HCT116 (cell line): ENCODE results near the gene CRHBP. TPM values are rescaled to one million over a fixed set of nuclear protein-coding genes. Genes with fewer than 3 reads are reported as not detected.

ENCODE experiments used
- ATAC-seq: fragments of 200-7000 bp; cut with Tn5 transposase; 2 replicates; pipeline ENCODE4 v1.9.1; 2020; ENCODE audit warnings: mild to moderate bottlenecking, moderate library complexity
- BruUV-seq: library from RNA; stranded (reverse); fragments of 400-500 nt; replicated peaks from 2 replicates; lab custom pipeline; 2021; lab: Mats Ljungman, UMichigan
- CTCF ChIA-PET: fragments of 300-600 bp; sonication (Branson Sonifier 250); formaldehyde crosslinking; loops from one replicate; lab custom pipeline; 2021; ENCODE audit warnings: antibody characterized with exemption; lab: Charles Lee
- POLR2A ChIA-PET: fragments of 300-600, 350-600 bp; sonication (Branson Sonifier 250); formaldehyde crosslinking; loops from one replicate; lab custom pipeline; 2021; ENCODE audit warnings: antibody characterized with exemption; lab: Charles Lee
- RAD21 ChIA-PET, 2 experiments: fragments of 300-600 bp; sonication (Branson Sonifier 250); formaldehyde crosslinking; loops; one replicate each; lab custom pipeline; 2023; ENCODE audit warnings: low total read pairs in 2 of 2; ENCODE audit not compliant: uncharacterized antibody in 2 of 2, unreplicated experiment in 2 of 2, low non-redundant PET in 1 of 2; lab: Charles Lee
- DNase-seq: peaks from one replicate; pipeline ENCODE4 v3.0.0-alpha.2; 2010; ENCODE audit warnings: low read depth, low spot score
- H2AFZ ChIP-seq: fragments of 200-600 bp; shearing (Covaris generic), sonication (generic); 2 replicates; pipeline ENCODE4 v1.6.1; 2017; ENCODE audit warnings: low read depth, mixed run types, mixed read lengths, antibody characterized with exemption, low read length; ENCODE audit not compliant: poor library complexity, severe bottlenecking
- H3K27ac ChIP-seq: 2 replicates; pipeline ENCODE4 v1.5.1; 2012; ENCODE audit warnings: low read depth, low read length
- H3K27me3 ChIP-seq: fragments of 200-600 bp; sonication (generic); 2 replicates; pipeline ENCODE4 v1.6.1; 2016; ENCODE audit warnings: mixed run types, low read length, mixed read lengths; ENCODE audit not compliant: insufficient read depth
- H3K36me3 ChIP-seq, 2 experiments: fragments of 200-500 bp in 1 of 2; fragments of 200-600 bp in 1 of 2; sonication (Bioruptor generic) in 1 of 2; sonication (generic) in 1 of 2; 2 replicates each; pipeline versions ENCODE4 v1.5.1 to v1.6.1; 2014 to 2016; ENCODE audit warnings: low read length in 2 of 2, inconsistent platforms in 1 of 2, mixed read lengths in 1 of 2, mixed run types in 1 of 2; ENCODE audit not compliant: insufficient read depth in 2 of 2, control insufficient read depth in 1 of 2
- H3K4me1 ChIP-seq, 2 experiments: fragments of 200-600 bp in 1 of 2; sonication (generic) in 1 of 2; 2 replicates each; pipeline versions ENCODE4 v1.5.1 to v1.6.1; 2012 to 2017; ENCODE audit warnings: low read length in 2 of 2, inconsistent platforms in 1 of 2, mild to moderate bottlenecking in 1 of 2, mixed read lengths in 1 of 2, mixed run types in 1 of 2, moderate library complexity in 1 of 2; ENCODE audit not compliant: insufficient read depth in 2 of 2, control insufficient read depth in 1 of 2
- H3K4me2 ChIP-seq: fragments of 200-600 bp; sonication (generic); 2 replicates; pipeline ENCODE4 v1.6.1; 2017; ENCODE audit warnings: mixed run types, low read length, mixed read lengths
- H3K4me3 ChIP-seq, 2 experiments: fragments of 200-600 bp in 1 of 2; sonication (generic) in 1 of 2; replicated peaks in 1 of 2; 2 replicates each; pipeline ENCODE4 v1.5.1; 2011 to 2016; ENCODE audit warnings: low read length in 2 of 2, control low read depth in 1 of 2, low read depth in 1 of 2, mild to moderate bottlenecking in 1 of 2, mixed read lengths in 1 of 2, mixed run types in 1 of 2
- H3K79me2 ChIP-seq: fragments of 200-600 bp; sonication (generic); 2 replicates; pipeline ENCODE4 v1.6.1; 2017; ENCODE audit warnings: mild to moderate bottlenecking, mixed run types, low read length, moderate library complexity, mixed read lengths; ENCODE audit not compliant: insufficient read depth
- H3K9ac ChIP-seq: fragments of 200-600 bp; sonication (generic); 2 replicates; pipeline ENCODE4 v1.6.1; 2016; ENCODE audit warnings: low read length, mixed read lengths
- H3K9me2 ChIP-seq: fragments of 200-600 bp; sonication (generic), shearing (Covaris generic); 2 replicates; pipeline ENCODE4 v1.6.1; 2017; ENCODE audit warnings: mixed run types, mild to moderate bottlenecking, moderate library complexity; ENCODE audit not compliant: insufficient read depth
- H3K9me3 ChIP-seq, 2 experiments: fragments of 200-500 bp in 1 of 2; fragments of 200-600 bp in 1 of 2; sonication (Bioruptor generic) in 1 of 2; sonication (generic) in 1 of 2; 2 replicates each; pipeline ENCODE4 v1.6.1; 2014 to 2017; ENCODE audit warnings: low read length in 2 of 2, mixed read lengths in 2 of 2, inconsistent platforms in 1 of 2, low read depth in 1 of 2, mild to moderate bottlenecking in 1 of 2, mixed run types in 1 of 2, moderate library complexity in 1 of 2; ENCODE audit not compliant: control insufficient read depth in 1 of 2, insufficient read depth in 1 of 2
- H4K20me1 ChIP-seq: fragments of 200-600 bp; sonication (generic), shearing (Covaris generic); 2 replicates; pipeline ENCODE4 v1.6.1; 2017; ENCODE audit warnings: mixed run types, mild to moderate bottlenecking, moderate library complexity; ENCODE audit not compliant: insufficient read depth
- CBX3 ChIP-seq: IDR thresholded peaks from 2 replicates; pipeline ENCODE4 v1.6.1; 2012; ENCODE audit warnings: low read depth
- EGR1 ChIP-seq: IDR thresholded peaks from 2 replicates; pipeline ENCODE4 v1.6.1; 2012; ENCODE audit warnings: low read depth
- ELF1 ChIP-seq: IDR thresholded peaks from 2 replicates; pipeline ENCODE4 v1.6.1; 2012; ENCODE audit warnings: low read depth, borderline replicate concordance
- EZH2 ChIP-seq: fragments of 200-600 bp; sonication (generic); IDR thresholded peaks from 2 replicates; pipeline ENCODE4 v1.6.1; 2017; ENCODE audit warnings: antibody characterized with exemption, mixed run types
- EZH2phosphoT487 ChIP-seq: fragments of 200-600 bp; IDR thresholded peaks from 2 replicates; pipeline ENCODE4 v1.6.1; 2018; ENCODE audit warnings: antibody characterized with exemption, borderline replicate concordance
- FOSL1 ChIP-seq: IDR thresholded peaks from 2 replicates; pipeline ENCODE4 v1.6.1; 2012; ENCODE audit warnings: low read depth
- JUND ChIP-seq: IDR thresholded peaks from 2 replicates; pipeline ENCODE4 v1.6.1; 2012
- POLR2A ChIP-seq: IDR thresholded peaks from 2 replicates; pipeline ENCODE4 v1.7.0; 2011; ENCODE audit warnings: borderline replicate concordance; ENCODE audit not compliant: insufficient read depth, insufficient read length; ENCODE audit errors: extremely low read depth
- POLR2AphosphoS5 ChIP-seq: IDR thresholded peaks from 2 replicates; pipeline ENCODE4 v1.6.1; 2011; ENCODE audit warnings: mild to moderate bottlenecking, low read depth, low read length, moderate library complexity
- RAD21 ChIP-seq: IDR thresholded peaks from 2 replicates; pipeline ENCODE4 v1.6.1; 2012; ENCODE audit warnings: low read depth, mild to moderate bottlenecking
- SP1 ChIP-seq: IDR thresholded peaks from 2 replicates; pipeline ENCODE4 v1.6.1; 2012; ENCODE audit warnings: low read depth
- SRF ChIP-seq: IDR thresholded peaks from 2 replicates; pipeline ENCODE4 v1.6.1; 2012; ENCODE audit warnings: low read depth
- TCF7L2 ChIP-seq: IDR thresholded peaks from 2 replicates; pipeline ENCODE4 v1.7.0; 2011; ENCODE audit warnings: borderline replicate concordance, inconsistent platforms; ENCODE audit not compliant: insufficient read depth, insufficient read length; ENCODE audit errors: extremely low read depth
- YY1 ChIP-seq: IDR thresholded peaks from 2 replicates; pipeline ENCODE4 v1.6.1; 2011; ENCODE audit warnings: low read length, low read depth, moderate library complexity, mild to moderate bottlenecking; ENCODE audit not compliant: insufficient replicate concordance; ENCODE audit errors: extremely low read depth
- ZFX ChIP-seq: fragments of 450-650 bp; IDR thresholded peaks from 2 replicates; pipeline ENCODE4 v1.6.1; 2017
- intact Hi-C: fragments of 100-400 bp; cut with micrococcal nuclease; formaldehyde crosslinking; loops from 2 replicates; pipeline ENCODE4 v1.10.0; 2022
- total RNA-seq: library from RNA; stranded (reverse); gene quantifications from one replicate; pipeline ENCODE4 v1.2.1, GENCODE V29; 2021; ENCODE audit not compliant: unreplicated experiment
- TF ChIP-seq, protein P1 (sequence below): IDR thresholded peaks from 2 replicates; pipeline ENCODE4 v1.6.1; 2012
- TF ChIP-seq, protein P2 (sequence below): IDR thresholded peaks from 2 replicates; pipeline ENCODE4 v1.6.1; 2012; ENCODE audit warnings: low read depth
- TF ChIP-seq, protein P3 (sequence below), 3 experiments: fragments of 200-600 bp in 1 of 3; sonication (generic) in 1 of 3; IDR thresholded peaks in 2 of 3; conservative IDR thresholded peaks in 1 of 3; 2 replicates each; pipeline ENCODE4 v1.5.1; 2012 to 2017; ENCODE audit warnings: low read depth in 2 of 3, low read length in 2 of 3, antibody characterized with exemption in 1 of 3, borderline replicate concordance in 1 of 3, control low read depth in 1 of 3, mild to moderate bottlenecking in 1 of 3, mixed read lengths in 1 of 3, mixed run types in 1 of 3, moderate library complexity in 1 of 3; ENCODE audit not compliant: insufficient read depth in 1 of 3
- TF ChIP-seq, protein P4 (sequence below): IDR thresholded peaks from 2 replicates; pipeline ENCODE4 v1.6.1; 2012

Gene CRHBP
- total RNA-seq, 1 experiment from 2014 or later, result not detected

DNA sequence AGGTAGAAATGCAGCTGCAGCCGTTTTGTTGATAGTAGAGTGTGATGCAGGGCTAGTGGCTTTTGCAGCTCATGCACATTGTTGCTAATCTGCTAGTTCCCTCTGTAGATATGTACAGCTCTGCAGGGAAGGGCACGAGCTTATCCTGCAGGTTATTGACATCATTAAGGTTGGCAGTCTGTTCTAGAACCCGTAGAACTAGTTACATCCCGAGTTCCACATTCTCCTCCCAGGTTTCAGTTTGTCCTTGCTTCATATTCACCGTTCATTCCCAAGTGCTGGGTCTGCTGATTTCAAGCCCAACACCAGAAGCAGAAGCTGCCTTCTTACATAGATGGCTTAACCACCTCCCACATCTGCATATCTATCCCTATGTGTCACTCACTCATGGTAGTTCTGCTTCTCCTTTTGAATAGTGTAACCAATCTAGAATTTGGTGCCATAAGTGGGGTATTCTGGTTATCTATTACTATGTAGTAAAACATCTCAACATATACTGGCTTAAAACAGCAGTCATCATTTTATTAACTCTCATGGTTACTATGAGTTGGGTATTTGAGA is 38.1 kb downstream of the CRHBP start:
- CTCF ChIA-PET, result no interaction called here
- no TSS peak for BruUV-seq
- intact Hi-C loops, result loop anchor here (5.0 kb wide), 1 partner anchor 34 kb away; no protein-coding TSS in a partner anchor

More for the DNA sequence above, 38.1 kb downstream of the CRHBP start:
- RAD21 ChIA-PET, result no interaction called here
- Histone ChIP-seq H3K27ac (no peak overlapping the region), H4K20me1 (no peaks in the 10 kb centered on the region), H3K9me3 (no peaks in the 10 kb centered on the region), H3K9ac (no peak overlapping the region), H3K4me3 (no peak overlapping the region), H3K9me2 (no peaks in the 10 kb centered on the region), H2AFZ (no peak overlapping the region), H3K4me2 (no peak overlapping the region), H3K27me3 (no peaks in the 10 kb centered on the region), H3K4me1 (no peaks in the 10 kb centered on the region), H3K36me3 (no peaks in the 10 kb centered on the region), H3K79me2 (no peaks in the 10 kb centered on the region)
- POLR2A ChIA-PET, result no interaction called here
- ATAC-seq, result no peak
- no peak for DNase-seq
- TF ChIP-seq EGR1 (no peak), SP1 (no peak), SRF (no peak), CBX3 (no peak), ZFX (no peak), RAD21 (no peak), POLR2AphosphoS5 (no peak), YY1 (no peak), ELF1 (no peak), POLR2A (no peak), EZH2phosphoT487 (no peak), FOSL1 (no peak), JUND (no peak), TCF7L2 (no peak), EZH2 (no peak)
- TF ChIP-seq, protein P1, sequence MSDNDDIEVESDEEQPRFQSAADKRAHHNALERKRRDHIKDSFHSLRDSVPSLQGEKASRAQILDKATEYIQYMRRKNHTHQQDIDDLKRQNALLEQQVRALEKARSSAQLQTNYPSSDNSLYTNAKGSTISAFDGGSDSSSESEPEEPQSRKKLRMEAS, result no peak
- TF ChIP-seq, protein P2, sequence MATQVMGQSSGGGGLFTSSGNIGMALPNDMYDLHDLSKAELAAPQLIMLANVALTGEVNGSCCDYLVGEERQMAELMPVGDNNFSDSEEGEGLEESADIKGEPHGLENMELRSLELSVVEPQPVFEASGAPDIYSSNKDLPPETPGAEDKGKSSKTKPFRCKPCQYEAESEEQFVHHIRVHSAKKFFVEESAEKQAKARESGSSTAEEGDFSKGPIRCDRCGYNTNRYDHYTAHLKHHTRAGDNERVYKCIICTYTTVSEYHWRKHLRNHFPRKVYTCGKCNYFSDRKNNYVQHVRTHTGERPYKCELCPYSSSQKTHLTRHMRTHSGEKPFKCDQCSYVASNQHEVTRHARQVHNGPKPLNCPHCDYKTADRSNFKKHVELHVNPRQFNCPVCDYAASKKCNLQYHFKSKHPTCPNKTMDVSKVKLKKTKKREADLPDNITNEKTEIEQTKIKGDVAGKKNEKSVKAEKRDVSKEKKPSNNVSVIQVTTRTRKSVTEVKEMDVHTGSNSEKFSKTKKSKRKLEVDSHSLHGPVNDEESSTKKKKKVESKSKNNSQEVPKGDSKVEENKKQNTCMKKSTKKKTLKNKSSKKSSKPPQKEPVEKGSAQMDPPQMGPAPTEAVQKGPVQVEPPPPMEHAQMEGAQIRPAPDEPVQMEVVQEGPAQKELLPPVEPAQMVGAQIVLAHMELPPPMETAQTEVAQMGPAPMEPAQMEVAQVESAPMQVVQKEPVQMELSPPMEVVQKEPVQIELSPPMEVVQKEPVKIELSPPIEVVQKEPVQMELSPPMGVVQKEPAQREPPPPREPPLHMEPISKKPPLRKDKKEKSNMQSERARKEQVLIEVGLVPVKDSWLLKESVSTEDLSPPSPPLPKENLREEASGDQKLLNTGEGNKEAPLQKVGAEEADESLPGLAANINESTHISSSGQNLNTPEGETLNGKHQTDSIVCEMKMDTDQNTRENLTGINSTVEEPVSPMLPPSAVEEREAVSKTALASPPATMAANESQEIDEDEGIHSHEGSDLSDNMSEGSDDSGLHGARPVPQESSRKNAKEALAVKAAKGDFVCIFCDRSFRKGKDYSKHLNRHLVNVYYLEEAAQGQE, result no peak
- TF ChIP-seq, protein P3, sequence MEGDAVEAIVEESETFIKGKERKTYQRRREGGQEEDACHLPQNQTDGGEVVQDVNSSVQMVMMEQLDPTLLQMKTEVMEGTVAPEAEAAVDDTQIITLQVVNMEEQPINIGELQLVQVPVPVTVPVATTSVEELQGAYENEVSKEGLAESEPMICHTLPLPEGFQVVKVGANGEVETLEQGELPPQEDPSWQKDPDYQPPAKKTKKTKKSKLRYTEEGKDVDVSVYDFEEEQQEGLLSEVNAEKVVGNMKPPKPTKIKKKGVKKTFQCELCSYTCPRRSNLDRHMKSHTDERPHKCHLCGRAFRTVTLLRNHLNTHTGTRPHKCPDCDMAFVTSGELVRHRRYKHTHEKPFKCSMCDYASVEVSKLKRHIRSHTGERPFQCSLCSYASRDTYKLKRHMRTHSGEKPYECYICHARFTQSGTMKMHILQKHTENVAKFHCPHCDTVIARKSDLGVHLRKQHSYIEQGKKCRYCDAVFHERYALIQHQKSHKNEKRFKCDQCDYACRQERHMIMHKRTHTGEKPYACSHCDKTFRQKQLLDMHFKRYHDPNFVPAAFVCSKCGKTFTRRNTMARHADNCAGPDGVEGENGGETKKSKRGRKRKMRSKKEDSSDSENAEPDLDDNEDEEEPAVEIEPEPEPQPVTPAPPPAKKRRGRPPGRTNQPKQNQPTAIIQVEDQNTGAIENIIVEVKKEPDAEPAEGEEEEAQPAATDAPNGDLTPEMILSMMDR (IDR thresholded peaks at IDR 0.05 in 2 of 3, conservative IDR thresholded peaks at IDR 0.05 in 1 of 3; ENCODE audit: borderline replicate concordance in 1 of 3, insufficient read depth in 1 of 3, low read depth in 2 of 3, low read length in 2 of 3), result no peak
- TF ChIP-seq, protein P4, sequence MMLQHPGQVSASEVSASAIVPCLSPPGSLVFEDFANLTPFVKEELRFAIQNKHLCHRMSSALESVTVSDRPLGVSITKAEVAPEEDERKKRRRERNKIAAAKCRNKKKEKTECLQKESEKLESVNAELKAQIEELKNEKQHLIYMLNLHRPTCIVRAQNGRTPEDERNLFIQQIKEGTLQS, result no peak
